T-helper 9 cell (primary cell): ENCODE data around the gene ASB13.
"Not testable (repeated sequence)": the region's sequence is repeated elsewhere in the genome, so short reads cannot be mapped to it uniquely, and the experiment has no call there.

Source experiments
- DNase-seq: peaks from one replicate; pipeline ENCODE4 v3.0.0-alpha.2; 2020

The ASB13 gene

GRCh38 chr10:5603848-5604170, 62.6 kb downstream of the ASB13 start:
- no peak for DNase-seq

DNA sequence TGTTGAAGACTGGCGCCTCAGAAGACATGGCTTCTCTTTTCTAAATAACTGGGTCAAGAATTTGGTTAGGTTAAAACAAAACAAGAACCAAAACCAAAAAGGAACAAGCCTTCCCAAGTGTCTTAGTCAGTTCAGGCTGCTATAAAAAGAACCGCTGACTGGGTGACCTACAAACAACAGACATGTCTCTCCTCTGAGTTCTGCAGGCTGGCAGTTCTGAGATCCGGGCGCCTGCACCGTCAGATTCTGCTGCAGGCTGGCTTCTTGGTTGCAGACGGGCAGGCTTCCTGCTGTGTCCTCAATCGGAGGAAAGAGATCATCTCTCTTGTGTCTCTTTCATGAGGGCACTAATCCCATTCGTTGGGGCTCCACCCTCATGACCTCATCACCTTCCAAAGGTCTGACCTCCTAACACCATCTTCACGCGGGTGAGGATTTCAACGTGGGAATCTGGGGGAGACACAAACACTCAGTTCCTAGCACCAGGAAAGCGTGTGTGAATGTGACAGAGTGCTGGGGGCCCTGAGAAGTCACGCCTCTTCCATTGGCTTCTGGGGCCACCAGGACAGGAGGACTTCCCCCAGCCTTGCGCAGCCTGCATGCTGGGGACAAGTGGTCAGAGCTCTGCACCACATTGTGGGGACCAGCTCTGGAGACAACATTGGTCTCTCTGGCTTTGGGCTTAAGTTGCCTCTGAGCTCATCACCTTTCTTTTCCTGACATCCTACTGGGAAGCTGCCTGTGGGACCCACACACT, 63.1 kb downstream of the ASB13 start:
- no peak for DNase-seq

GRCh38 chr10:5601826-5602495, 64.4 kb downstream of the ASB13 start:
- DNase-seq, result no peak

- no peak for DNase-seq
Observed at GRCh38 chr10:5600908-5601307, 65.5 kb downstream of the ASB13 start.

DNA sequence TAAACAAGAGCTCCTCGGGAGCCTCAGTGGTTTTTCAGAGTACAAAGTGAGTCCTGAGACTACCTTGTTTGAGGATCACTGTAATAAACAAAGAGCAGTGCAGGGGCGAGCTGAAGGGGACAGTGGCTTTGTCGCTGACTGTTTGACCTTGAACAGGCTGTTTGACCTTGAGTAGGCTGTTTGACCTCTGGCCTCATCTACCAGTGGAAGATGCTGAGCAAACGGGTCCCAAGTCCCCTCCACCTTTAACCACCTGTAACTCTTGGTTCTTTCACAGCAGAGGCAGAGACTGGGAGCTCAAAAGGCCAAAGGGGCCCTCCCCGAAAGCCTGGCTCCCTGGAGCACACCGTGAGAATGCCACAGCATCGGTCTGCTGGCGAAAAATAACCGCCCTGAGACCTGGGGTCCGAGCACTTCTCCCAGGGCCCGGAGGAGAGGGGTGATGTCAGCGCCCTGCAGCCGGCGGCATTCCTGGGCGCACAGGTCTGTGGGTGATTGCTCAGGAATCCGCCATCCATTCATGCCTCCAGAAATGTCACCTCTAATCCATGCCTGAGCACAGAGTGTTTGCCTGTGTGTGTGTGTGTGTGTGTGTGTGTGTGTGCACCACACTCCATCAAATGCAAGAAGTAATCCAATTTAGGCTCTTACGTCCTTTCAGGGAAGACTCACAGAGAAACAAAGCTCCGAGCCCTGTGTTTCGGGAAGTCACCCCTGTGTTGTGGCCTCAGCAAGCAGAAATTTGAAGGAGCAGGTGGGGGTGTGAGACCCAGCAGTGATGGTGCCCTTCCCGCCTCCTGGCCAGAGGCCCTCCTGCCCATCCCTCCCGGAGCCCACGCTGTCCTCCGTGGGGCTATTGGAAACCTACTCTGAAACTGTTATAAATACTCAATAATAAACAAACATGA, 66.5 kb downstream of the ASB13 start:
- no peak for DNase-seq

DNA sequence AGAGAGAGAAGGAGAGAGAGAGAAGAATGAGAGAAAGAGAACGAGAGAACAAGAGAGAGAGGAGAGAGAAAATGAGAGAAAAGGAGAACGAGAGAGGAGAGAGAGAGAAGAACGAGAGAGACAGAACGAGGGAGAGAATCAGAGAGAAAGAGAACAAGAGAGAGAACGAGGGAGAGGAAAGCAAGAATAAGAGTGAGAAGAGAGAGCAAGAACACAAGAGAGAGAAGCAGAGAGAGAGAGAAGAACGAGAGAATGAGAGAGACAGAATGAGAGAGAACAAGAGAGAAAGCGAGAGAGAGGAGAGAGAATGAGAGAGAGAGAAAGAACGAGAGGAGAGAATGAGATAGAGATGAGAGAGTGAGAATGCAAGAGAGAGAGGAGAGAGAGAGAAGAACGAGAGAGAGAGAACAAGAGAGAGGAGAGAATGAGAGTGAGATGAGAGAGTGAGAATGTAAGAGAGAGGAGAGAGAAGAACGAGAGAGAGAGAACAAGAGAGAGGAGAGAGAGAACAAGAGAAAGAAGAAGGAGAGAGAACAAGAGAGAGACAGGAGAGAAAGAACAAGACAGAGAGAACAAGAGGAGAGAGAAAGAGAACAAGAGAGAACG, 68.2 kb downstream of the ASB13 start:
- no peak for DNase-seq

DNA sequence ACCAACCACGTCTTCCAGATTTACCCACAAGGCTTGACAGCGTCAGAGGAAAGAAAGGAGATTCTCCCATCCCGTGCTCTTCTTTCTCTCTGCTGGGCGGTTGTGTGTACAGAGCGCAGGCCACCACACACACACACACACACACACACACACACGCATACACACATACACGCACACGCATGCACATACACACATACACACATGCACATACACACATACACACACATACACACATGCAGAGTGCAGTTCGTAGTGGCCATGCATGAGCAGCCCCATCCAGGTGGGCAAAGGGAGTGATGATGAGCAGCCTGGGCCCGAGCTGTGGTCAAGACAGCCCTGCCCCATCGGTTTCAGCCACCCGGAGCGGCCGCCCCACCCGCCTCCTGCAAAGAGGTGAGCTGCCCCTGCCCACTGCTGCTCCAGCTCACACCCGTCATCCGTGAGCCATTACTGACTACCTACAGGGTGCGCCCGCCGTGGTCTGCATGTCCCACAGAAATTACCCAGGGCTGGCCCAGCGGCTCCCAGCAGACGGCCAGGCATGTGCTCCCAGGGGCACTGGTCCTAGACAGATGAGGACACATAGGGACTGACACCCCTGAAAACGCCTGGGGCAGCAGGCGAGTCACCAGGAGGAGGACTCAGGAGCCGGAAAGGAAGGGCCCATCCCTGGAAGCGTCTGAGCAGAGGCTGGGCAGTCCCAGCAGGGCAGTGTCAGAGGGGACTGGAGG, 69.6 kb downstream of the ASB13 start:
- DNase-seq, result no peak

- DNase-seq, result no peak
Observed at GRCh38 chr10:5595994-5596471, 70.4 kb downstream of the ASB13 start.

DNA sequence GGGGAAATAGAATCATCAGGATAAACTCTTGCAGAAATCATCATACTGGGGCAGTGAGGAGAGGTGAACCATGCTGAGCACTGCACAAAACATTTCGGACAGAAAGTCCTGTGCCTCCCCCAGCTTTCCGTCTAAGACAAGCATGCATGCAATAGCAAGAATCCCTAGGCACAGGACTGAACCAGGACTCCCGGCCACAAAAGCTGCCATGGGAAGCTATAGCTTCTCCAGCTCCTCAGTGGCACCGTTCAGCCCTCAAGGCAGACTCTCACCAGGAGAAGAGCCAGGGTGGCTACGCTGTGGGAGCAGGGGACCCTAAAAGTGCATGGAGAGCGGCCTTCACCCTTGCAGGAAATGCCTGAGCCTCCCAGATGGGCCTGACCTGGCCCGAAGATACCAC, 70.8 kb downstream of the ASB13 start:
- DNase-seq, result no peak

GRCh38 chr10:5595095-5595494, 71.3 kb downstream of the ASB13 start:
- DNase-seq, result no peak

- DNase-seq, result no peak
Observed at GRCh38 chr10:5594271-5595049, 71.9 kb downstream of the ASB13 start.

- DNase-seq, result not testable (repeated sequence)
Observed at GRCh38 chr10:5593347-5593746, 73.0 kb downstream of the ASB13 start.

DNA sequence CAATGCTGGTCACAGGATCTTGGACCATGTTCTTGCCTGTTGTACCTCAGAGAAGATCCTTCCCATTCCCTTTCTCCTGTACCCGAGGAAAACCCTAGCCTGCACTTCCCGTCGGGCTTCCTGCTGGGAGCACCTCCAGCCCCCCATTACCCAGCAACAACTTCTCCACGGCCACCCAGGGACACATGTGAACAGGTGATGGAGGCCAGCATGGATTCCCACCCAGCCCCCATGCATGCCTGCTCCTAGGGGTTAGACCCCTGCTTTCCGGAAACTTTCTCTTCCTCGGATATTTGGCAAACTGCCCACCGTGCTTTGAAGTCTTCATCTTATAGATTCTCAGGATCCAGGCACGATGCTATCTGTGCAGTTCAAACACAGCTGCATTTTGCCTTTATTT, 74.3 kb downstream of the ASB13 start:
- no peak for DNase-seq

DNA sequence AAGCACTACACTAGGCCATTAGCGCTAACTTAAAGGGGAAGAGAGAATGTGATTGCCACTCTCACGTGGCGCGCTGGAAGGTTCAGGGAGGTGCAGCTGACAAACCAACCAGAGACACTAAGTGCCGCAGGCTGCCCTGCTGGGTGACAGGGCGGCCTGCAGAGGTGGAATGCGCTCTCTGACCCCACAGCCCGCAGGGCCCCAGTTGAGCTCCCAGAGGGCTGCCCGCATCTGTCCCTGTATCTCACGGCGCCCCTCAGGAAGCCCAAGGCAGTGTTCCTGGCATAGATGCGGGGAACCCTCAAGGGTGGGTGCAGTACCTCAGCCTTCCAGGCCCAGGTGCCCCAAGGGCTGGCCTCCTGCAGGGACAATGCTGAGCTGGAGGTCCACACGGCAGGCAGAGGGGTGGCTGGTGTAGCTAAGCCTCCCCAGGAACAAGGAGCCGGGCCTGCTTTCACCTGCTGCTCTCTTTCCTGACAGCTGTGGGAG, 75.0 kb downstream of the ASB13 start:
- DNase-seq, result no peak

GRCh38 chr10:5590816-5591215, 75.6 kb downstream of the ASB13 start:
- DNase-seq, result no peak

GRCh38 chr10:5589661-5590511, 76.5 kb downstream of the ASB13 start:
- DNase-seq, result no peak

DNA sequence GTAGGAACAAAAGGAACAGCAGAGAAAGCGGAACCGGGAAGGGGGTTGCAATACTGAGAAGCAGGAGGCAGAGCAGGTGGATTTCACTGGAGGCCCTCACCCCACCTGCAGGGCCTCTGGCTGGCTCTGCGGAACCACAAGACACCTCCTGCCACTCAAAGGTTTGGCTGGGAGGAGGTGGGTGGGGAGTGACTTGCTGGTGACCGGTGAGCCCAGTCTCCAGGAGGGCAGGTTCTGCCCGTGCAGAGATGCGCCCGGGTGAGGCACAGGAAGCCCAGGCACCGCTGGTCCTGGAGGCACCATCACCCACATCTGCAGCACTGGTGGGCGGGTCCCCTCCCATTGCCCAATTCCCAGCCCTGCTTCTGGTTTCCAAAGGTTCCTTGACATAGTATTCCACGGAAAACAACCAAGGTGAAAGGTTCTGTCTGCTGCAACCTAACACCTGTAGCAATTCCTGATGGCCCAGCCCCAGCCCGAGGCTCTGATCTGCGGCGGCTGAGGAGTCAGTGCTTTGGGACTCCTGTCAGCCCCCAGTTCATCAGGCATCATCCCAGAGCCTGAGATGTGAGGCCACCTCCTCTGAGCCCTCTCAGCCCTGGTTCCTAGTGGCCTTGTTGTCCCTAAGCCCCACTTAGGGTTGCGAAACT, 77.3 kb downstream of the ASB13 start:
- no peak for DNase-seq
